SK-N-SH (cell line): ENCODE measurements around the gene OLAH. TPM values are rescaled to one million over a fixed set of nuclear protein-coding genes. Genes with fewer than 3 reads are reported as not detected.

Experiments
- CTCF ChIA-PET: fragments of 300-600, 350-600 bp; formaldehyde crosslinking; extraction: SDS; loops from one replicate; lab custom pipeline; 2021; lab: Yijun Ruan, JAX
- POLR2A ChIA-PET: fragments of 350-600 bp; sonication (Branson Sonifier 250); formaldehyde crosslinking; extraction: SDS; loops from one replicate; lab custom pipeline; 2020; ENCODE audit warnings: antibody characterized with exemption, inconsistent platforms; lab: Yijun Ruan, JAX
- DNase-seq: peaks from one replicate; pipeline ENCODE4 v3.0.0; 2012
- H2AFZ ChIP-seq: fragments of 200-600 bp; sonication (generic); 2 replicates; pipeline ENCODE4 v1.8.1; 2016; ENCODE audit warnings: antibody characterized with exemption, mild to moderate bottlenecking, low read depth
- H3F3A ChIP-seq: fragments of 200-600 bp; sonication (generic); replicated peaks from 2 replicates; pipeline ENCODE3; 2016; ENCODE audit warnings: antibody characterized with exemption, mild to moderate bottlenecking; ENCODE audit not compliant: insufficient read depth
- H3K27ac ChIP-seq, 2 experiments: fragments of 200-500 bp in 1 of 2; fragments of 200-600 bp in 1 of 2; sonication (Bioruptor generic) in 1 of 2; sonication (generic), shearing (Covaris generic) in 1 of 2; 2 replicates each; pipeline versions ENCODE4 v1.5.1 to v1.6.1; 2014 to 2016; ENCODE audit warnings: low read depth in 2 of 2, inconsistent platforms in 1 of 2, low read length in 1 of 2, mild to moderate bottlenecking in 1 of 2, mixed read lengths in 1 of 2
- H3K27me3 ChIP-seq: fragments of 200-600 bp; sonication (generic), shearing (Covaris generic); 2 replicates; pipeline ENCODE4 v1.6.1; 2016; ENCODE audit warnings: mixed run types; ENCODE audit not compliant: insufficient read depth
- H3K36me3 ChIP-seq, 2 experiments: fragments of 200-500 bp in 1 of 2; fragments of 200-600 bp in 1 of 2; sonication (Bioruptor generic) in 1 of 2; sonication (generic) in 1 of 2; replicated peaks in 1 of 2; 2 replicates each; pipeline versions ENCODE3 to v1.5.1; 2014 to 2016; ENCODE audit warnings: low read length in 1 of 2, mild to moderate bottlenecking in 1 of 2; ENCODE audit not compliant: insufficient read depth in 2 of 2, control insufficient read depth in 1 of 2
- H3K4me1 ChIP-seq, 2 experiments: fragments of 200-500 bp in 1 of 2; fragments of 200-600 bp in 1 of 2; sonication (Bioruptor generic) in 1 of 2; sonication (generic), shearing (Covaris generic) in 1 of 2; 2 replicates each; pipeline versions ENCODE4 v1.5.1 to v1.6.1; 2014 to 2016; ENCODE audit warnings: low read depth in 1 of 2, low read length in 1 of 2, mixed run types in 1 of 2; ENCODE audit not compliant: insufficient read depth in 2 of 2, control insufficient read depth in 1 of 2
- H3K4me2 ChIP-seq: fragments of 200-600 bp; sonication (generic), shearing (Covaris generic); 2 replicates; pipeline ENCODE4 v1.6.1; 2017; ENCODE audit warnings: mixed run types
- H3K4me3 ChIP-seq, 2 experiments: fragments of 200-500 bp in 1 of 2; fragments of 200-600 bp in 1 of 2; sonication (Bioruptor generic) in 1 of 2; sonication (generic), shearing (Covaris generic) in 1 of 2; 2 replicates each; pipeline versions ENCODE4 v1.5.1 to v1.8.1; 2014 to 2016; ENCODE audit warnings: low read depth in 2 of 2, inconsistent platforms in 1 of 2, low read length in 1 of 2, mild to moderate bottlenecking in 1 of 2, mixed read lengths in 1 of 2, moderate library complexity in 1 of 2
- H3K79me2 ChIP-seq: fragments of 200-600 bp; sonication (generic); 2 replicates; pipeline ENCODE4 v1.8.1; 2017; ENCODE audit warnings: mild to moderate bottlenecking; ENCODE audit not compliant: insufficient read depth
- H3K9ac ChIP-seq: fragments of 200-600 bp; sonication (generic); 2 replicates; pipeline ENCODE4 v1.6.1; 2017; ENCODE audit warnings: mixed run types
- H3K9me2 ChIP-seq: fragments of 200-600 bp; sonication (generic); 2 replicates; pipeline ENCODE4 v1.6.1; 2017; ENCODE audit warnings: mixed run types
- H3K9me3 ChIP-seq: fragments of 200-600 bp; sonication (generic); 2 replicates; pipeline ENCODE4 v1.6.1; 2017; ENCODE audit warnings: mixed run types, mild to moderate bottlenecking, moderate library complexity
- H4K20me1 ChIP-seq: fragments of 200-600 bp; sonication (generic); 2 replicates; pipeline ENCODE4 v1.6.1; 2017; ENCODE audit warnings: mild to moderate bottlenecking, mixed run types; ENCODE audit not compliant: insufficient read depth
- CTCF ChIP-seq: fragments of 200-600 bp; sonication (generic); IDR thresholded peaks from 2 replicates; pipeline ENCODE4 v1.6.1; 2017; ENCODE audit warnings: antibody characterized with exemption, mild to moderate bottlenecking, moderate library complexity
- EZH2phosphoT487 ChIP-seq: fragments of 200-600 bp; sonication (generic); IDR thresholded peaks from 2 replicates; pipeline ENCODE4 v1.6.1; 2017; ENCODE audit warnings: low read depth, mixed run types, mild to moderate bottlenecking, antibody characterized with exemption, moderate library complexity, borderline replicate concordance
- FOSL2 ChIP-seq: IDR thresholded peaks from 2 replicates; pipeline ENCODE4 v1.4.0; 2012; ENCODE audit warnings: low read depth, mild to moderate bottlenecking, moderate library complexity, borderline replicate concordance
- FOXJ3 ChIP-seq: sonication (generic); formaldehyde crosslinking; IDR thresholded peaks from 2 replicates; pipeline ENCODE4 v1.5.1; 2020; ENCODE audit warnings: mild to moderate bottlenecking, missing genetic modification reagents
- FOXM1 ChIP-seq: IDR thresholded peaks from 2 replicates; pipeline ENCODE4 v1.4.0; 2012; ENCODE audit warnings: low read depth, mild to moderate bottlenecking
- GABPA ChIP-seq: IDR thresholded peaks from 2 replicates; pipeline ENCODE4 v1.4.0; 2012; ENCODE audit warnings: low read depth, mild to moderate bottlenecking
- GATA2 ChIP-seq: sonication (generic); formaldehyde crosslinking; IDR thresholded peaks from 2 replicates; pipeline ENCODE4 v1.5.0; 2020; ENCODE audit warnings: mild to moderate bottlenecking, missing genetic modification reagents
- MXI1 ChIP-seq: IDR thresholded peaks from 2 replicates; pipeline ENCODE4 v1.6.1; 2012; ENCODE audit warnings: mild to moderate bottlenecking, low read depth, low read length, improper control_type of control experiment
- NFIC ChIP-seq: IDR thresholded peaks from 2 replicates; pipeline ENCODE4 v1.4.0; 2012; ENCODE audit warnings: borderline replicate concordance
- SIN3A ChIP-seq: IDR thresholded peaks from 2 replicates; pipeline ENCODE4 v1.6.1; 2012; ENCODE audit warnings: low read depth, mild to moderate bottlenecking, low read length, moderate library complexity, borderline replicate concordance
- SMC3 ChIP-seq: IDR thresholded peaks from 2 replicates; pipeline ENCODE4 v1.6.1; 2012; ENCODE audit warnings: low read depth, low read length, improper control_type of control experiment
- TAF1 ChIP-seq: IDR thresholded peaks from 2 replicates; pipeline ENCODE4 v1.6.1; 2012; ENCODE audit warnings: low read depth, mild to moderate bottlenecking, low read length, moderate library complexity, borderline replicate concordance
- TEAD4 ChIP-seq: IDR thresholded peaks from 2 replicates; pipeline ENCODE4 v1.4.0; 2012; ENCODE audit warnings: mild to moderate bottlenecking, borderline replicate concordance; ENCODE audit not compliant: insufficient read depth
- YY1 ChIP-seq: IDR thresholded peaks from 2 replicates; pipeline ENCODE4 v1.4.0; 2012; ENCODE audit warnings: low read depth, mild to moderate bottlenecking
- WGBS: methylation state at CpG from one replicate; pipeline ENCODE4 v1.1.6; 2017; ENCODE audit warnings: low lambda C conversion rate; 5-methylcytosine and 5-hydroxymethylcytosine counted together
- polyA plus RNA-seq, 3 experiments: library from polyadenylated mRNA; depleted of rRNA; stranded (reverse); fragments of >200 nt; gene quantifications; 2 replicates each; pipeline ENCODE4 v1.2.3, GENCODE V29; 2012

Gene OLAH
- polyA plus RNA-seq, 1 of the 3 experiments (the other 2 are of a cell fraction), result not detected

GRCh38 chr10:15075421-15075820 is 31.7 kb downstream of the OLAH start:
- Histone ChIP-seq H3K9me2 (no peaks in the 10 kb centered on the region), H2AFZ (no peak overlapping the region), H3F3A (no peaks in the 10 kb centered on the region), H3K9ac (no peak overlapping the region), H3K36me3 (no peaks in the 10 kb centered on the region)
- ChIA-PET POLR2A (interaction anchor here (0.6 kb wide), 1 partner anchor 25 kb away, joined by 3 read pairs; no protein-coding TSS in a partner anchor), CTCF (no interaction called here)
- WGBS, result 93% methylated on average over 3 of the region's 3 CpGs
- DNase-seq, result no peak
- TF ChIP-seq FOSL2 (no peak), YY1 (no peak), SIN3A (no peak), MXI1 (no peak), SMC3 (no peak), FOXM1 (no peak), NFIC (no peak), GATA2 (CRISPR knock-in tag) (no peak), TAF1 (no peak), EZH2phosphoT487 (no peak), GABPA (no peak), FOXJ3 (CRISPR knock-in tag) (no peak)
- TF ChIP-seq, all 33 proteins: peak for 0
- no peak overlapping the region for H3K4me3 ChIP-seq
- no peak overlapping the region for H3K4me2 ChIP-seq
- H3K9me3 ChIP-seq, result no peaks in the 10 kb centered on the region
- H4K20me1 ChIP-seq, result no peaks in the 10 kb centered on the region
- H3K27me3 ChIP-seq, result no peaks in the 10 kb centered on the region
- H3K4me1 ChIP-seq, result no peaks in the 10 kb centered on the region
- no peak overlapping the region for H3K27ac ChIP-seq
- no peaks in the 10 kb centered on the region for H3K79me2 ChIP-seq

DNA sequence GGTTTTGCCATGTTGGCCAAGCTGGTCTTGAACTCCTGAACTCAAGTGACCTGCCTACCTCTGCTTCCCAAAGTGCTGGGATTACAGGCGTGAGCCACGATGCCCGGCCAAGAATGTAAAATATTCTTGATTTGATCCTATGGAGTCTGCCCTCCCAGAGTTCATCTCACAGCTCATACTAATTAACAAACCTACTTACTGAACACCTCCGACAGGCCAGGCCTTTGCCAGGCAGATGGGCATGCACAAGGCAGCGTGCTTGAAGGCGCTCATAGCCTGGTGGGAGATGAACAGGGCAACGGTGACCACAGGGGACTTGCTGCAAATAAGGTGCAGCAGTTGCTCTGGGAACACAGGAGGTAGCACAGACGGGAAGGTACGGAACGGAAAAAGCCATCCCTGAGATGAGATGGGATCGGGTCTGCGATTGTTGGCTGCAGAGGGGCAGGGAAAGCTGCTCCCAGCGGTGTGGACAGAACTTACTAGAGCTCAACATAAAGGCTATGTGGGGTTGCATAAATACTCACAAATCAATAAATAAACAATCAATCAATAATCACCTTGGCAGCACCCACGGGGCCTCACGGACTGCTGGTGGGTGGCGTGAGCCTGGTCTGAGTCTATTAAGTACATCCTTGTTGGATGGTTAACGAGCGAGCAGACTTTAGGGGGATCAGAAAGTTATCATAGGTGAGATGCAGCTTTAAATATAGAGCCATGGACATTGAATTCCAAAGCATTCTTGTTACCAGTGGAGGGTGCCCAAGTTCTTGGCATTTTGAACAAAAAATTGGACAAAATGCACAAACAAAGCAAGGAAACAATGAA is 40.1 kb downstream of the OLAH start:
- H3K27me3 ChIP-seq, result no peaks in the 10 kb centered on the region
- CTCF ChIA-PET, result interaction anchor here (0.6 to 1.1 kb wide), 2 partner anchors 10 to 23 kb away, joined by 3 read pairs; no protein-coding TSS in a partner anchor
- H3K4me3 ChIP-seq, result no peak overlapping the region
- no peak overlapping the region for H3K9ac ChIP-seq
- H3K9me3 ChIP-seq, result no peaks in the 10 kb centered on the region
- no peaks in the 10 kb centered on the region for H4K20me1 ChIP-seq
- H3K36me3 ChIP-seq, result no peaks in the 10 kb centered on the region
- 90% methylated on average over 18 of the region's 18 CpGs for WGBS
- H3K4me1 ChIP-seq, result no peaks in the 10 kb centered on the region; a peak in 2 of 4 replicates
- no peak overlapping the region; the same call in 1 of the 2 replicates for H2AFZ ChIP-seq
- H3K4me2 ChIP-seq, result peak overlapping the region; percentile 45; the same call in 1 of the 2 replicates
- H3K79me2 ChIP-seq, result no peaks in the 10 kb centered on the region
- no peak overlapping the region for H3K27ac ChIP-seq
- H3F3A ChIP-seq, result no peaks in the 10 kb centered on the region
- POLR2A ChIA-PET, result no interaction called here
- no peak for DNase-seq
- H3K9me2 ChIP-seq, result no peaks in the 10 kb centered on the region
- TF ChIP-seq CTCF, result 0 out of 2 replicates have a peak, but pooled peaks have one; percentile 13
- TF ChIP-seq TEAD4, result no peak
- TF ChIP-seq, all 33 proteins: peak for 1
